GM12874 (cell line): ENCODE data around the gene ADCY2.

Experiments used
- CTCF ChIP-seq: IDR thresholded peaks from 2 replicates; pipeline ENCODE4 v1.5.1; 2011; ENCODE audit warnings: low read depth, mild to moderate bottlenecking, control low read depth, low read length, moderate library complexity; ENCODE audit not compliant: insufficient read depth

ADCY2 gene

GRCh38 chr5:7622498-7622897 is 226.6 kb downstream of the ADCY2 start:
- TF ChIP-seq CTCF, result no peak

GRCh38 chr5:7625740-7626139 is 229.8 kb downstream of the ADCY2 start:
- no peak for TF ChIP-seq CTCF

GRCh38 chr5:7628248-7628647 is 232.3 kb downstream of the ADCY2 start:
- no peak for TF ChIP-seq CTCF

- no peak for TF ChIP-seq CTCF
Observed at GRCh38 chr5:7628820-7629219, 232.9 kb downstream of the ADCY2 start.

GRCh38 chr5:7629561-7629960 is 233.6 kb downstream of the ADCY2 start:
- no peak for TF ChIP-seq CTCF

GRCh38 chr5:7634837-7635236 is 238.9 kb downstream of the ADCY2 start:
- TF ChIP-seq CTCF, result no peak

- no peak for TF ChIP-seq CTCF
Observed at GRCh38 chr5:7638456-7638855, 242.5 kb downstream of the ADCY2 start.

- TF ChIP-seq CTCF, result no peak
Observed at GRCh38 chr5:7642029-7642428, 246.1 kb downstream of the ADCY2 start.
